Neuronal stem cell (in vitro differentiated cells): ENCODE measurements around the gene TNFAIP2.
"Not testable (repeated sequence)": the region's sequence is repeated elsewhere in the genome, so short reads cannot be mapped to it uniquely, and the experiment has no call there.

Experiments used
- DNase-seq: peaks from one replicate; pipeline ENCODE4 v3.0.0-alpha.2; 2013; ENCODE audit warnings: low spot score
- H2AFZ ChIP-seq: one replicate; pipeline ENCODE4 v1.6.1; 2013; ENCODE audit warnings: mild to moderate bottlenecking, low read length, inconsistent platforms
- H2AK5ac ChIP-seq: 2 replicates; pipeline ENCODE4 v1.6.1; 2013; ENCODE audit warnings: low read depth, mild to moderate bottlenecking, inconsistent platforms, low read length, moderate library complexity, mixed read lengths
- H2BK120ac ChIP-seq: 2 replicates; pipeline ENCODE4 v1.6.1; 2013; ENCODE audit warnings: low read depth, mild to moderate bottlenecking, inconsistent platforms, low read length, moderate library complexity, mixed read lengths
- H2BK12ac ChIP-seq: one replicate; pipeline ENCODE4 v1.6.1; 2013; ENCODE audit warnings: low read length, inconsistent platforms
- H2BK15ac ChIP-seq: 2 replicates; pipeline ENCODE4 v1.6.1; 2013; ENCODE audit warnings: mild to moderate bottlenecking, low read length, inconsistent platforms, mixed read lengths
- H2BK5ac ChIP-seq: one replicate; pipeline ENCODE4 v1.6.1; 2013; ENCODE audit warnings: inconsistent platforms, mild to moderate bottlenecking, low read length, moderate library complexity
- H3K14ac ChIP-seq: one replicate; pipeline ENCODE4 v1.6.1; 2013; ENCODE audit warnings: low read length, inconsistent platforms
- H3K18ac ChIP-seq: 2 replicates; pipeline ENCODE4 v1.6.1; 2013; ENCODE audit warnings: low read length, inconsistent platforms
- H3K23ac ChIP-seq: 2 replicates; pipeline ENCODE4 v1.6.1; 2013; ENCODE audit warnings: low read depth, mild to moderate bottlenecking, mixed read lengths, low read length, inconsistent platforms; ENCODE audit not compliant: poor library complexity
- H3K27ac ChIP-seq: replicated peaks from 3 replicates; pipeline ENCODE4 v1.5.1; 2013; ENCODE audit warnings: low read length, inconsistent platforms
- H3K27me3 ChIP-seq, 3 experiments: 2 replicates each; pipeline ENCODE4 v1.6.1; 2013; ENCODE audit warnings: low read length in 3 of 3, mild to moderate bottlenecking in 2 of 3, inconsistent platforms in 1 of 3, low read depth in 1 of 3, mixed read lengths in 1 of 3, moderate library complexity in 1 of 3; ENCODE audit not compliant: control insufficient read depth in 3 of 3, insufficient read depth in 3 of 3
- H3K36me3 ChIP-seq, 2 donors: replicated peaks in 1 of 2; 2 replicates each; pipeline ENCODE4 v1.6.1; 2013; ENCODE audit warnings: low read length in 2 of 2; ENCODE audit not compliant: control insufficient read depth in 2 of 2, insufficient read depth in 2 of 2
- H3K4ac ChIP-seq: 2 replicates; pipeline ENCODE4 v1.6.1; 2013; ENCODE audit warnings: inconsistent platforms, mild to moderate bottlenecking, low read length, moderate library complexity
- H3K4me1 ChIP-seq, 2 donors: 1 replicate in 1 of 2; 2 replicates in 1 of 2; pipeline ENCODE4 v1.6.1; 2013; ENCODE audit warnings: low read length in 2 of 2, low read depth in 1 of 2; ENCODE audit not compliant: control insufficient read depth in 2 of 2, insufficient read depth in 1 of 2
- H3K4me2 ChIP-seq: one replicate; pipeline ENCODE4 v1.6.1; 2013; ENCODE audit warnings: mild to moderate bottlenecking, low read length, inconsistent platforms; ENCODE audit not compliant: insufficient read depth, poor library complexity, severe bottlenecking
- H3K4me3 ChIP-seq, 2 donors: 2 replicates each; pipeline ENCODE4 v1.5.1; 2013; ENCODE audit warnings: low read length in 2 of 2, mild to moderate bottlenecking in 2 of 2, inconsistent platforms in 1 of 2, moderate library complexity in 1 of 2
- H3K79me1 ChIP-seq: one replicate; pipeline ENCODE4 v1.6.1; 2013; ENCODE audit warnings: low read depth, mild to moderate bottlenecking, inconsistent platforms, low read length, moderate library complexity
- H3K9ac ChIP-seq: one replicate; pipeline ENCODE4 v1.6.1; 2013; ENCODE audit warnings: mild to moderate bottlenecking, low read depth, low read length, inconsistent platforms; ENCODE audit not compliant: poor library complexity
- H3K9me3 ChIP-seq, 2 donors: replicated peaks in 1 of 2; 2 replicates each; pipeline versions ENCODE3 to v1.6.1; 2013; ENCODE audit warnings: low read length in 2 of 2, mild to moderate bottlenecking in 2 of 2, inconsistent platforms in 1 of 2, low read depth in 1 of 2, mixed read lengths in 1 of 2, moderate library complexity in 1 of 2; ENCODE audit not compliant: control insufficient read depth in 2 of 2, insufficient read depth in 1 of 2
- H4K8ac ChIP-seq: one replicate; pipeline ENCODE4 v1.6.1; 2013; ENCODE audit warnings: low read depth, mild to moderate bottlenecking, inconsistent platforms, low read length, moderate library complexity
- H4K91ac ChIP-seq: one replicate; pipeline ENCODE4 v1.6.1; 2013; ENCODE audit warnings: low read length, low read depth, mild to moderate bottlenecking, inconsistent platforms; ENCODE audit not compliant: poor library complexity
- WGBS, 2 donors: extraction: QIAGEN DNeasy Blood & Tissue Kit; methylation state at CpG; one replicate each; pipeline ENCODE4 v1.1.7; 2013; ENCODE audit warnings: missing lambda C conversion rate in 2 of 2, mixed read lengths in 1 of 2; ENCODE audit not compliant: insufficient read length in 2 of 2, insufficient replicate concordance in 1 of 2; ENCODE audit errors: extremely low coverage in 2 of 2; 5-methylcytosine and 5-hydroxymethylcytosine counted together

Gene TNFAIP2

DNA sequence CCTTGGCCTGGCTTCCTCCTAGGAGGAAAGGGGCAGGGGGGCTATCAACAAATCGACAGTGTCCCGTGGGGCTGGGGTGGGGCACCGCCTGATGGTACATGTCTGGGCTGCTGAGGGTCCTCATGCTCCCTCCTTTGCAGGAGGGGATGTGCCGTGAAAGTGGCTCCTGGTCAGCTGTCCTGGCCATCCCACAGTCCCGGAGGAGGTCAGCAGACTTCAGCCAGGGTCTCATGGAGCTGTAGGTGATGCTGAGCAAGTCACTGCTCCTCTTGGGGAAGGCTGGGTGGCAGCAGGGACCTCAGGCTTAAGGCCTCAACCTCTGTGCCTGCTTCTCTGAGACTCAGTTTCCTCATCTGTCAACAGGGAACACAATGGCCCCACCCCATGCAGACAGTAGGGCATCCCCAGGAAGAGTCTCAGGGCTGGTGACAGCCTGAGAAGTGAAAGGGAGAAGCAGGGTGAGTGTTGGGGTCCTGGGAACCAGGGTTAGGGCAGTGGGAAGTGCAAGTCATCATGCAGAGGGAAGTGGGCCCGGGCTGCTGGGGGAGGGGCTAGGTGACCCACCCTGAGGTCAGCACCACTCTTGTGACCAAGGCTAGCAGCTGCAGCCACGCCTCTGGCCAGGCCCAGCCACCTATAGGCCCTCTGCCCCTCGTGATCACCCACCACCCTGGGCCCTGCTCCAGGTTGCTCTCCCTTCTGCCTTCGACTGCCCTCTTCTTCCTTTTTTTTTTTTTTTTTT lies 4.4 kb upstream of the TNFAIP2 start:
- peak overlapping the region; percentile 71 for H2BK5ac ChIP-seq
- no peaks in the 10 kb centered on the region for H3K36me3 ChIP-seq
- H3K18ac ChIP-seq = peak overlapping the region; percentile 65
- DNase-seq = no peak
- WGBS, 2 donors = no CpG with 5 or more reads among the region's 9 CpGs
- H2AK5ac ChIP-seq = peak overlapping the region; percentile 99
- H3K4me1 ChIP-seq = peaks cover 14 to 18% of the 10 kb centered on the region in 2 donors
- H3K23ac ChIP-seq = no peak overlapping the region
- H2BK120ac ChIP-seq = no peak overlapping the region
- no peaks in the 10 kb centered on the region for H3K79me1 ChIP-seq
- no peaks in the 10 kb centered on the region for H3K9me3 ChIP-seq
- H2AFZ ChIP-seq = no peak overlapping the region
- no peak overlapping the region for H3K4me3 ChIP-seq
- peak overlapping the region; percentile 32 for H2BK15ac ChIP-seq
- H4K8ac ChIP-seq = no peak overlapping the region
- H3K4ac ChIP-seq = peak overlapping the region; percentile 26
- H2BK12ac ChIP-seq = peak overlapping the region; percentile 96
- H3K14ac ChIP-seq = no peak overlapping the region
- H4K91ac ChIP-seq = no peak overlapping the region
- no peak overlapping the region for H3K4me2 ChIP-seq
- no peak overlapping the region for H3K27ac ChIP-seq
- H3K9ac ChIP-seq = no peak overlapping the region
- H3K27me3 ChIP-seq = peaks cover 0 to 13% (median 3%) of the 10 kb centered on the region in 3 experiments

DNA sequence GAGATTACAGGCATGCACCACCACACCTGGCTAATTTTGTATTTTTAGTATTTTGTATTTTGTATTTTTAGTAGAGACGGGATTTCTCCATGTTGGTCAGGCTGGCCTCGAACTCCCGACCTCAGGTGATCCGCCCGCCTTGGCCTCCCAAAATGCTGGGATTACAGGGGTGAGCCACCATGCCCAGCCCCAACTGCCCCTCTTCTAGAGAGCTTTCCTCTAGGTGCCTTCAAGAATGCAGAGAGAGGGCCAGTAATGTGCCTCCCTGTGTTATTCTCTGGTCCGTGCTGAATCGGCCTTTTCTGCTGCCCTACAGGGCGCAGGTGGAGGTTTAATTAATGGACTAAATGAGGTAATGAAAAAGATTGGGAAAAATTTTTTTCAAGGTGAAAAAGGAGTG lies 3.7 kb upstream of the TNFAIP2 start:
- not testable (repeated sequence) for H2BK5ac ChIP-seq, H3K9me3 ChIP-seq, H3K9ac ChIP-seq, DNase-seq, H4K8ac ChIP-seq, H3K79me1 ChIP-seq, H3K4ac ChIP-seq, H2AFZ ChIP-seq, H3K18ac ChIP-seq, H3K23ac ChIP-seq, H2BK120ac ChIP-seq, H3K36me3 ChIP-seq, H2BK15ac ChIP-seq, H3K4me3 ChIP-seq, H3K4me2 ChIP-seq, H3K27ac ChIP-seq, H4K91ac ChIP-seq, H3K14ac ChIP-seq, H2BK12ac ChIP-seq, H2AK5ac ChIP-seq
- Histone ChIP-seq H3K27me3 (peaks cover 0 to 20% (median 10%) of the 10 kb centered on the region in 3 experiments), H3K4me1 (peaks cover 14 to 24% of the 10 kb centered on the region in 2 donors)
- WGBS, 2 donors = no CpG with 5 or more reads among the region's 8 CpGs

DNA sequence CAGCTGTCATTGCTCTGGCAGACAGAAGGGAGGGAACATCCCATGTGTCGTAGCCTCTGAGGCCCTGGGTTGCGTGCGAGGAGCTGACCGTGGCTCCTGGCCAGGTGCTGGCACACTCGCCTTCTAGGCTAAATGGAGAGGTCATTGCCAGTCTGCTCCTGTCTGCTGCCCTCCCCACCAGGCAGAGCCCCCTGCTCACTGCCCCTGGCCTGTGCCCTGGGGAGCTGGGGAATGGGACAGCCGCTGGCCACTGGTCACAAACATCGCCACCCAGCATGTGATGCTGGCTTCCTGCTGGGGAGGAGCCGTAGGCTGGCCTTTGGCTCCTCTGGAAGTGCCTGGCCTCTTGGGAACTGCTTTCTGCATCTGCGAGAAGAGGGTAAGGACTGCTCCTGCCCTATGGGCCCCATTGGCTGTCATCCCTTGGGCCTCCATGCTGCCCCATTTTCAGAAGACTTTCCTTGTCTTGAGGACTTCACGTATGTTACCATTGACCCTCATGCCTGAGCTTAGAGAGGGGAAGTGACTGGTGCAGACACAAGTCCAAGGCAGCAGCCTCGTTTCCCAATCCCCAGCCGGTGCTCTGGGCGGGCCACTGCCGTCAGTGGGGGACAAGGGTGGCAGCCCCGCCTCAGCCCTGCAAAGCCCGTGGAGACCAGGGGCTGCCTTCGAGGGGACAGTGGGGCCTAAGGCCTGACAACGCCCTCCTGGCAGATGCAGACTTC lies 2.0 kb upstream of the TNFAIP2 start:
- H3K4me1 ChIP-seq = peaks cover 14 to 24% of the 10 kb centered on the region in 2 donors
- no CpG with 5 or more reads among the region's 18 CpGs for WGBS, 2 donors

More for the DNA sequence above, 2.0 kb upstream of the TNFAIP2 start:
- Histone ChIP-seq H3K4me2 (no peak overlapping the region), H4K8ac (no peak overlapping the region), H2BK12ac (peak overlapping the region; percentile 89), H3K14ac (peak overlapping the region; percentile 42), H3K27me3 (peaks cover 0 to 37% (median 27%) of the 10 kb centered on the region in 3 experiments), H3K23ac (no peak overlapping the region), H3K18ac (peak overlapping the region; percentile 92), H3K4me3 (no peak overlapping the region), H2BK120ac (no peak overlapping the region), H3K4ac (no peak overlapping the region), H4K91ac (no peak overlapping the region), H3K9me3 (no peaks in the 10 kb centered on the region), H2BK5ac (peak overlapping the region; percentile 30), H3K9ac (peak overlapping the region; percentile 63), H2BK15ac (peak overlapping the region; percentile 92), H3K36me3 (no peaks in the 10 kb centered on the region), H3K79me1 (no peaks in the 10 kb centered on the region), H3K27ac (no peak overlapping the region), H2AFZ (peak overlapping the region; percentile 28), H2AK5ac (peak overlapping the region; percentile 91)
- no peak for DNase-seq
